Heart left ventricle (tissue), 13 donors: Measurements from ENCODE around the gene CD48.

Experiments
- POLR2A ChIP-seq, 2 donors: fragments of 450-650 bp; IDR thresholded peaks; one replicate each; pipeline ENCODE4 v1.6.1; 2017; ENCODE audit warnings: antibody characterized with exemption in 2 of 2, mild to moderate bottlenecking in 2 of 2, moderate library complexity in 2 of 2
- TF ChIP-seq, protein P1 (sequence below), 12 donors: fragments of 200-600 bp; sonication (generic) in 4 of 12; IDR thresholded peaks; one replicate each; pipeline versions ENCODE4 v1.5.0 to v1.8.0; 2018 to 2022; ENCODE audit warnings: antibody characterized with exemption in 12 of 12, mild to moderate bottlenecking in 5 of 12
- donor health status: ischemic (EF 13 %, LVEDD 7.1; RV severe dilation, severe dysfunction).
- donor health status: DM: no; HTN: yes; CAD: no.
- donor health status: DM: no; HTN: no; CAD: no.
- donor health status: ischemic (EF 25% LVEDD 6.9; RV normal size, moderate dysfunction).
- donor health status: ischemic (EF 25% LVEDD 5.7; RV mildly dilated, moderate dysfunction).
- donor health status: ischemic (EF 35%, LVEDD 5.7; RV mildly dilated, moderate dysfunction).
- donor health status: nonischemic (EF 11% LVEDD 7.7; RV severe dilation, severe dysfunction).
- donor health status: DM: yes; HTN: yes; CAD: no.
- donor health status: PGD.
- donor health status: ischemic (EF 29% LVEDD 5.4; RV normal size, mild dysfunction).
- donor health status: nonischemic (EF 23%, LVEDD 6.1; RV moderate dilation, normal function).

DNA sequence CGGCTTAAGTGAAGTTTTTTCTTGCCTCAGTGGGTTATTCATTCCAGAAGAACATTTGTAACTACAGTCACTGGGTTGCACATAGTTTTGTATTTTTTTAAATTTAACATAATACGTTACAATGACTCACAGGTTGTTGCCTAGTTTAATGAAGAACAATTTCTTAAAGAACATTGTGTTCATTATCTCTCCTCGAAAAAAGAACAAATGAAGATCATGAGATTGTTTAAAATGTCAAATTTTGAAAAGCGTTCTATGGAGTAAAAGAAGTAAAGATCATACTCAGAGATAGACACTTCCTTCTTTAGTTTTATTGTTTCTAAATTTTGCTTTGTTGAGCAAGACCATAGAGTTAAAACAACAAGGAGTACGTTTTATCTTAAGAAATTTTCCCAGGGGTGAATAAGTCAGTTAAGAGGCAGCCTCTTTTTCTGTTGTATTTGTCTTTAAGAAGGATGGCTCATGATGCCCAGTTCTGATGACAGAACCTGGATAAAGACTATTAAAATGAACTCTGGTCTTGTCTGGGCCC is 54.3 kb downstream of the CD48 start:
- TF ChIP-seq, protein P1, sequence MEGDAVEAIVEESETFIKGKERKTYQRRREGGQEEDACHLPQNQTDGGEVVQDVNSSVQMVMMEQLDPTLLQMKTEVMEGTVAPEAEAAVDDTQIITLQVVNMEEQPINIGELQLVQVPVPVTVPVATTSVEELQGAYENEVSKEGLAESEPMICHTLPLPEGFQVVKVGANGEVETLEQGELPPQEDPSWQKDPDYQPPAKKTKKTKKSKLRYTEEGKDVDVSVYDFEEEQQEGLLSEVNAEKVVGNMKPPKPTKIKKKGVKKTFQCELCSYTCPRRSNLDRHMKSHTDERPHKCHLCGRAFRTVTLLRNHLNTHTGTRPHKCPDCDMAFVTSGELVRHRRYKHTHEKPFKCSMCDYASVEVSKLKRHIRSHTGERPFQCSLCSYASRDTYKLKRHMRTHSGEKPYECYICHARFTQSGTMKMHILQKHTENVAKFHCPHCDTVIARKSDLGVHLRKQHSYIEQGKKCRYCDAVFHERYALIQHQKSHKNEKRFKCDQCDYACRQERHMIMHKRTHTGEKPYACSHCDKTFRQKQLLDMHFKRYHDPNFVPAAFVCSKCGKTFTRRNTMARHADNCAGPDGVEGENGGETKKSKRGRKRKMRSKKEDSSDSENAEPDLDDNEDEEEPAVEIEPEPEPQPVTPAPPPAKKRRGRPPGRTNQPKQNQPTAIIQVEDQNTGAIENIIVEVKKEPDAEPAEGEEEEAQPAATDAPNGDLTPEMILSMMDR (IDR thresholded peaks at IDR 0.05), result no peak
- no peak for TF ChIP-seq POLR2A (IDR thresholded peaks at IDR 0.05)
